Measurements from ENCODE around the gene ROBO3.

DNA sequence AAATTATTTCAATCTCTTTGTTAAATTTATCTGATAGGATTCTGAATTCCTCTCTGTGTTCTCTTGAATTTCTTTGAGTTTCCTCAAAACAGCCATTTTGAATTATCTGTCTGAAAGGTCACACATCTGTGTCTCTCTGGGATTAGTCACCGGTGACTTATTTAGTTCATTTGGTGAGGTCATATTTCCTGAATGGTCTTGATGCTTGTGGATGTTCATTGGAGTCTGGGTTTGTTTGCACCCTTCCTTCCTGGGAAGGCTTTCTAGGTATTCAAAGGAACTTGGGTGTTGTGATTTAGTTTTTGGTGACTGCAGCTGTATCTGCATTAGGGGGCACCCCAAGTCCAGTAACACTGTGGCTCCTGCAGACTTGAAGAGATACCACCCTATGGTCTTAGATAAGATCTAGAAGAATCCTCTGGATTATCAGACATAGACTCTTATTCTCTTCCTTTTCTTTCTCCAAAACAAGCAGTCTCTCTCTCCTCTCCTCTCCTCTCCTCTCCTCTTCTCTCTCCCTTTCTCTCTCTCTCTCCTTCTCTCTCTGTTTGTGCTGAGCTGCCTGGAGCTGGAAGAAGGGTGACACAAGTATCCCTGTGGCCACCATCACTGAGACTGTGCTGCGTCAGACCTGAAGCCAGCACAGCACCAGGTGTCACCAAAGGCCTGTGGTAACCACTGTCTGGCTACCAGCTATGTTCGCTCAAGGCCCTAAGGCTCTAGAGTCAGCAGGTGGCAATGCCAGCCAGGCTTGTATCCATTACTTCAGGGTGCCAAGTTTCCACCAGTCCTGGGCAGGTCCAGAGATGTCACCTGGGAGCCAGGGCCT, 50.5 kb downstream of the ROBO3 start:
- TF ChIP-seq, protein P1, sequence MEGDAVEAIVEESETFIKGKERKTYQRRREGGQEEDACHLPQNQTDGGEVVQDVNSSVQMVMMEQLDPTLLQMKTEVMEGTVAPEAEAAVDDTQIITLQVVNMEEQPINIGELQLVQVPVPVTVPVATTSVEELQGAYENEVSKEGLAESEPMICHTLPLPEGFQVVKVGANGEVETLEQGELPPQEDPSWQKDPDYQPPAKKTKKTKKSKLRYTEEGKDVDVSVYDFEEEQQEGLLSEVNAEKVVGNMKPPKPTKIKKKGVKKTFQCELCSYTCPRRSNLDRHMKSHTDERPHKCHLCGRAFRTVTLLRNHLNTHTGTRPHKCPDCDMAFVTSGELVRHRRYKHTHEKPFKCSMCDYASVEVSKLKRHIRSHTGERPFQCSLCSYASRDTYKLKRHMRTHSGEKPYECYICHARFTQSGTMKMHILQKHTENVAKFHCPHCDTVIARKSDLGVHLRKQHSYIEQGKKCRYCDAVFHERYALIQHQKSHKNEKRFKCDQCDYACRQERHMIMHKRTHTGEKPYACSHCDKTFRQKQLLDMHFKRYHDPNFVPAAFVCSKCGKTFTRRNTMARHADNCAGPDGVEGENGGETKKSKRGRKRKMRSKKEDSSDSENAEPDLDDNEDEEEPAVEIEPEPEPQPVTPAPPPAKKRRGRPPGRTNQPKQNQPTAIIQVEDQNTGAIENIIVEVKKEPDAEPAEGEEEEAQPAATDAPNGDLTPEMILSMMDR (IDR thresholded peaks at IDR 0.05), result no peak
- TF ChIP-seq ZFX (IDR thresholded peaks at IDR 0.05; ENCODE audit: borderline replicate concordance), result no peak

Measured in 22Rv1 (cell line).